Liver (tissue), 9 donors: ENCODE data around the gene ARHGAP23. TPM values are rescaled to one million over a fixed set of nuclear protein-coding genes. Genes with fewer than 3 reads are reported as not detected.

Source experiments
- DNase-seq: peaks from one replicate; pipeline ENCODE4 v3.0.0-alpha.2; 2017; ENCODE audit warnings: low spot score
- H3K27ac ChIP-seq, 2 donors: one replicate each; pipeline ENCODE4 v1.7.0; 2013; ENCODE audit warnings: inconsistent platforms in 2 of 2, low read length in 2 of 2, control low read depth in 1 of 2, low read depth in 1 of 2, mild to moderate bottlenecking in 1 of 2
- H3K27me3 ChIP-seq, 4 donors: one replicate each; pipeline versions ENCODE4 v1.6.1 to v1.7.0; 2013; ENCODE audit warnings: low read length in 3 of 4, inconsistent platforms in 1 of 4, mild to moderate bottlenecking in 1 of 4, moderate library complexity in 1 of 4; ENCODE audit not compliant: control insufficient read depth in 4 of 4, insufficient read depth in 4 of 4
- H3K36me3 ChIP-seq, 4 donors: one replicate each; pipeline versions ENCODE4 v1.6.1 to v1.7.0; 2013; ENCODE audit warnings: low read length in 3 of 4, mild to moderate bottlenecking in 3 of 4, low read depth in 1 of 4, moderate library complexity in 1 of 4; ENCODE audit not compliant: control insufficient read depth in 4 of 4, insufficient read depth in 3 of 4
- H3K4me1 ChIP-seq, 4 donors: one replicate each; pipeline versions ENCODE4 v1.6.1 to v1.7.0; 2013; ENCODE audit warnings: low read length in 3 of 4, mild to moderate bottlenecking in 3 of 4, moderate library complexity in 1 of 4; ENCODE audit not compliant: control insufficient read depth in 4 of 4, insufficient read depth in 4 of 4
- H3K4me3 ChIP-seq, 3 donors: one replicate each; pipeline versions ENCODE4 v1.6.1 to v1.7.0; 2013; ENCODE audit warnings: low read length in 3 of 3, control low read depth in 1 of 3, low read depth in 1 of 3, mild to moderate bottlenecking in 1 of 3
- H3K9ac ChIP-seq, 2 donors: one replicate each; pipeline ENCODE4 v1.7.0; 2013; ENCODE audit warnings: low read length in 2 of 2, mild to moderate bottlenecking in 2 of 2, moderate library complexity in 2 of 2, control low read depth in 1 of 2, low read depth in 1 of 2
- H3K9me3 ChIP-seq, 4 donors: one replicate each; pipeline versions ENCODE4 v1.6.1 to v1.7.0; 2013; ENCODE audit warnings: low read length in 3 of 4; ENCODE audit not compliant: control insufficient read depth in 4 of 4
- ATF3 ChIP-seq: IDR thresholded peaks from 2 replicates; pipeline ENCODE4 v1.6.1; 2016; ENCODE audit warnings: antibody characterized with exemption
- CTCF ChIP-seq: fragments of 150-350 bp; IDR thresholded peaks from 2 replicates; pipeline ENCODE4 v1.5.1; 2017; ENCODE audit warnings: improper control_type of control experiment, low read depth, low read length; ENCODE audit not compliant: missing input control
- EGR1 ChIP-seq, 2 donors: IDR thresholded peaks; 2 replicates each; pipeline ENCODE4 v1.6.1; 2016 to 2018; ENCODE audit warnings: antibody characterized with exemption in 2 of 2, low read depth in 2 of 2
- FOXA1 ChIP-seq: IDR thresholded peaks from 2 replicates; pipeline ENCODE4 v1.6.1; 2016; ENCODE audit warnings: antibody characterized with exemption
- FOXA2 ChIP-seq: IDR thresholded peaks from 2 replicates; pipeline ENCODE4 v1.6.1; 2016; ENCODE audit warnings: antibody characterized with exemption
- GABPA ChIP-seq, 2 donors: IDR thresholded peaks in 1 of 2; conservative IDR thresholded peaks in 1 of 2; 2 replicates each; pipeline ENCODE4 v1.6.1; 2016; ENCODE audit warnings: antibody characterized with exemption in 2 of 2, mild to moderate bottlenecking in 1 of 2, moderate library complexity in 1 of 2
- HNF4A ChIP-seq, 2 donors: conservative IDR thresholded peaks; 2 replicates each; pipeline ENCODE4 v1.6.1; 2016; ENCODE audit warnings: antibody characterized with exemption in 2 of 2, mild to moderate bottlenecking in 2 of 2
- HNF4G ChIP-seq: IDR thresholded peaks from 2 replicates; pipeline ENCODE4 v1.6.1; 2016; ENCODE audit warnings: antibody characterized with exemption
- JUND ChIP-seq, 2 donors: IDR thresholded peaks; 2 replicates each; pipeline ENCODE4 v1.6.1; 2016; ENCODE audit warnings: antibody characterized with exemption in 2 of 2
- REST ChIP-seq: IDR thresholded peaks from 2 replicates; pipeline ENCODE4 v1.6.1; 2016; ENCODE audit warnings: antibody characterized with exemption, mild to moderate bottlenecking
- SP1 ChIP-seq: IDR thresholded peaks from 2 replicates; pipeline ENCODE4 v1.6.1; 2018; ENCODE audit warnings: antibody characterized with exemption, mild to moderate bottlenecking
- TAF1 ChIP-seq: conservative IDR thresholded peaks from 2 replicates; pipeline ENCODE4 v1.6.1; 2016; ENCODE audit warnings: antibody characterized with exemption, mild to moderate bottlenecking
- YY1 ChIP-seq: IDR thresholded peaks from 2 replicates; pipeline ENCODE4 v1.6.1; 2016; ENCODE audit warnings: antibody characterized with exemption, mild to moderate bottlenecking
- ZBTB33 ChIP-seq: IDR thresholded peaks from 2 replicates; pipeline ENCODE4 v1.6.1; 2016; ENCODE audit warnings: antibody characterized with exemption
- WGBS: extraction: QIAGEN DNeasy Blood & Tissue Kit; methylation state at CpG from one replicate; pipeline ENCODE4 v1.1.7; 2013; 5-methylcytosine and 5-hydroxymethylcytosine counted together
- polyA plus RNA-seq, 2 donors: library from polyadenylated mRNA; stranded (reverse) in 1 of 2; unstranded in 1 of 2; fragments of 200-250 nt in 1 of 2; fragments of >200 nt in 1 of 2; fragmentation: Nextera tagmentation in 1 of 2; extraction: Ambion mirVana in 1 of 2; gene quantifications; one replicate each; pipeline versions ENCODE4 v1.2.1 to v1.2.3, GENCODE V29; 2013 to 2015
- total RNA-seq, 2 donors: library from RNA; depleted of rRNA; stranded (reverse); fragments of >200 nt; gene quantifications; one replicate each; pipeline ENCODE4 v1.2.3, GENCODE V29; 2014
- TF ChIP-seq, protein P1 (sequence below): IDR thresholded peaks from 2 replicates; pipeline ENCODE4 v1.6.1; 2016; ENCODE audit warnings: antibody characterized with exemption
- donor health status: healthy.
- donor health status: healthy.
- donor health status: healthy.
- donor health status: healthy.
- donor health status: healthy.

ARHGAP23 gene
- total and polyA plus RNA-seq, 4 donors, result 0.28 to 31.8 (median 4.6) TPM

- H3K27me3 ChIP-seq, result no peaks in the 10 kb centered on the region
- no peak overlapping the region for H3K4me3 ChIP-seq
- H3K36me3 ChIP-seq, result peaks cover 6 to 62% (median 37%) of the 10 kb centered on the region in 4 donors
- no peaks in the 10 kb centered on the region for H3K9me3 ChIP-seq
- DNase-seq, result no peak
- no peaks in the 10 kb centered on the region for H3K4me1 ChIP-seq
- 91% methylated on average over 6 of the region's 6 CpGs for WGBS
- H3K9ac ChIP-seq, result no peak overlapping the region
- no peak for TF ChIP-seq EGR1 (IDR thresholded peaks at IDR 0.05; ENCODE audit: low read depth in 2 of 2)
- TF ChIP-seq, protein P1, sequence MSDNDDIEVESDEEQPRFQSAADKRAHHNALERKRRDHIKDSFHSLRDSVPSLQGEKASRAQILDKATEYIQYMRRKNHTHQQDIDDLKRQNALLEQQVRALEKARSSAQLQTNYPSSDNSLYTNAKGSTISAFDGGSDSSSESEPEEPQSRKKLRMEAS, result no peak
- no peak for TF ChIP-seq HNF4A (conservative IDR thresholded peaks at IDR 0.05)
- no peak for TF ChIP-seq FOXA2
- H3K27ac ChIP-seq, result no peak overlapping the region
Measured at GRCh38 chr17:38400286-38400685, 28.0 kb upstream of the ARHGAP23 start.

DNA sequence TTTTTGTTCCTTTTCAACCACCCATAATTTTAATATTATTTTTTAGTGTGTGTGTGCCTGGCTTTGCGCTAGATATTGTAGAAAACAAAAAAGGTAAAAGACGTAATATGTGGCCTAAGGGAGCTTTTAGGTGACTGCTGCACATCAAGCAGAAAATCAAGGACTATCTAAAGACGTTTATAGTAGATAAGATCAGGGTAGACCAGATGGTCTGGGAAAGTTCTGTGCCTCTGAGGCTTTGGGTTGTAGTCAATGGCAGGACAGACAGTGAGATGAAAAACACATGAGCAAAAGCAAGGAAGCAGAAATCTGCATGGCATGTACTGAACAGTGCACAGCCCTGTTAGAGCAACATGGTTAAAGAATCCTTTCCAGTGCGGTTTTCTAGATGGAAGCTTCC, 26.8 kb upstream of the ARHGAP23 start:
- H3K9ac ChIP-seq, result no peak overlapping the region
- H3K27ac ChIP-seq, result no peak overlapping the region
- no peak overlapping the region for H3K4me3 ChIP-seq
- H3K27me3 ChIP-seq, result no peaks in the 10 kb centered on the region
- no peaks in the 10 kb centered on the region for H3K9me3 ChIP-seq
- H3K4me1 ChIP-seq, result no peaks in the 10 kb centered on the region
- TF ChIP-seq SP1 (no peak), HNF4G (no peak), YY1 (no peak), FOXA2 (no peak), TAF1 (no peak), ATF3 (no peak), REST (no peak), JUND (IDR thresholded peaks at IDR 0.05) (no peak), GABPA (IDR thresholded peaks at IDR 0.05 in 1 of 2, conservative IDR thresholded peaks at IDR 0.05 in 1 of 2) (no peak)
- 92% methylated on average over 4 of the region's 4 CpGs for WGBS
- no peak for DNase-seq
- H3K36me3 ChIP-seq, result peaks cover 3 to 50% (median 27%) of the 10 kb centered on the region in 4 donors

- H3K27me3 ChIP-seq, result no peaks in the 10 kb centered on the region
- no peak overlapping the region for H3K27ac ChIP-seq
- H3K36me3 ChIP-seq, result peaks cover 2 to 38% (median 14%) of the 10 kb centered on the region in 4 donors
- WGBS, result 94% methylated on average over 5 of the region's 5 CpGs
- H3K9ac ChIP-seq, result no peak overlapping the region
- no peak for DNase-seq
- no peaks in the 10 kb centered on the region for H3K4me1 ChIP-seq
- no peak overlapping the region for H3K4me3 ChIP-seq
- H3K9me3 ChIP-seq, result no peaks in the 10 kb centered on the region
- TF ChIP-seq TAF1, result no peak
- no peak for TF ChIP-seq CTCF
- no peak for TF ChIP-seq YY1
- TF ChIP-seq JUND (IDR thresholded peaks at IDR 0.05), result no peak
- no peak for TF ChIP-seq EGR1 (IDR thresholded peaks at IDR 0.05; ENCODE audit: low read depth in 2 of 2)
- TF ChIP-seq FOXA2, result no peak
- TF ChIP-seq FOXA1, result no peak
- TF ChIP-seq REST, result no peak
- no peak for TF ChIP-seq ZBTB33
- TF ChIP-seq ATF3, result no peak
- TF ChIP-seq HNF4G, result no peak
- no peak for TF ChIP-seq GABPA (IDR thresholded peaks at IDR 0.05 in 1 of 2, conservative IDR thresholded peaks at IDR 0.05 in 1 of 2)
- no peak for TF ChIP-seq HNF4A (conservative IDR thresholded peaks at IDR 0.05)
- TF ChIP-seq SP1, result no peak
Measured at GRCh38 chr17:38402897-38403296, 25.4 kb upstream of the ARHGAP23 start.
